Psoas muscle (tissue), 8 donors: ENCODE data around the gene FEZF2. TPM values are rescaled to one million over a fixed set of nuclear protein-coding genes. Genes with fewer than 3 reads are reported as not detected.
A peak's percentile ranks its signal among the peaks of the same experiment; 100 is the strongest.

Source experiments
- ATAC-seq, 4 donors: fragments of 200-7000 bp; cut with Tn5 transposase; one replicate each; pipeline ENCODE4 v1.9.1; 2020; ENCODE audit warnings: moderate library complexity in 3 of 4, mild to moderate bottlenecking in 2 of 4
- DNase-seq, 2 donors: peaks; one replicate each; pipeline ENCODE4 v3.0.0-alpha.2; 2020
- H3K27ac ChIP-seq: fragments of 200-600 bp; one replicate; pipeline ENCODE4 v1.8.0; 2022
- H3K27me3 ChIP-seq, 3 donors: fragments of 200-600 bp in 1 of 3; one replicate each; pipeline versions ENCODE4 v1.6.1 to v1.8.0; 2013 to 2022; ENCODE audit warnings: low read length in 2 of 3, mild to moderate bottlenecking in 2 of 3, moderate library complexity in 1 of 3; ENCODE audit not compliant: insufficient read depth in 3 of 3
- H3K36me3 ChIP-seq, 2 donors: fragments of 200-600 bp in 1 of 2; one replicate each; pipeline versions ENCODE4 v1.6.1 to v1.8.0; 2013 to 2022; ENCODE audit warnings: low read depth in 1 of 2, mild to moderate bottlenecking in 1 of 2, moderate library complexity in 1 of 2; ENCODE audit not compliant: insufficient read depth in 1 of 2
- H3K4me1 ChIP-seq: fragments of 200-600 bp; one replicate; pipeline ENCODE4 v1.8.0; 2022
- H3K4me3 ChIP-seq: fragments of 200-600 bp; one replicate; pipeline ENCODE4 v1.8.0; 2022; ENCODE audit warnings: mild to moderate bottlenecking
- H3K9me3 ChIP-seq: fragments of 200-600 bp; one replicate; pipeline ENCODE4 v1.8.0; 2022
- CTCF ChIP-seq: fragments of 200-600 bp; IDR thresholded peaks from one replicate; pipeline ENCODE4 v1.8.0; 2022; ENCODE audit warnings: antibody characterized with exemption
- WGBS, 3 donors: extraction: QIAGEN DNeasy Blood & Tissue Kit; methylation state at CpG; one replicate each; pipeline versions ENCODE4 v1.1.6 to v1.1.7; 2013; 5-methylcytosine and 5-hydroxymethylcytosine counted together
- intact Hi-C, 2 donors: fragments of 100-400 bp; cut with DNase I; formaldehyde crosslinking; loops; one replicate each; pipeline versions ENCODE4 v1.11.0 to v1.14.2; 2022
- polyA plus RNA-seq, 3 donors: library from polyadenylated mRNA; stranded (reverse); fragments of 200-250 nt; gene quantifications; one replicate each; pipeline ENCODE4 v1.2.3, GENCODE V29; 2013
- total RNA-seq, 4 donors: library from RNA; stranded (reverse); fragmentation: NEBNext Ultra II Directional in 2 of 4; extraction: Animal tissue kit (Norgen Biotek cat#: 25700) in 2 of 4; gene quantifications; one replicate each; pipeline versions ENCODE4 v1.2.1 to v1.2.4, GENCODE V29; 2021 to 2023
- donor health status: healthy with polysubstance abuse.
- donor health status: DM: no; HTN: no; CAD: no; lungs with moderate emphysema.
- donor health status: Bipolar disorder and iron deficiency.
- donor health status: healthy.
- donor health status: DM: yes; HTN: yes; CAD: no.
- donor health status: DM: no; HTN: no; CAD: no.
- donor health status: DM: no; HTN: no; CAD: no.
- donor health status: DM: yes; HTN: yes; CAD: no.

FEZF2 gene
- total and polyA plus RNA-seq, 7 donors = not detected

GRCh38 chr3:62368705-62369475 is 4.5 kb downstream of the FEZF2 start:
- no peaks in the 10 kb centered on the region for H3K36me3 ChIP-seq
- WGBS, 3 donors = 2 to 3% (median 2%) methylated on average over 57 to 58 of the region's 58 CpGs
- peak overlapping the region; percentile 63 for H3K4me3 ChIP-seq
- H3K9me3 ChIP-seq = no peaks in the 10 kb centered on the region
- DNase-seq = no peak
- peak; percentile 19 for TF ChIP-seq CTCF
- H3K27ac ChIP-seq = no peak overlapping the region
- peaks cover 2 to 87% (median 56%) of the 10 kb centered on the region in 3 donors for H3K27me3 ChIP-seq
- peaks cover 8% of the 10 kb centered on the region for H3K4me1 ChIP-seq
- intact Hi-C loops = no loop called here
- peak in 3 of 4 donors; percentile 40 to 70 (median 58) for ATAC-seq

- no peak for ATAC-seq
- TF ChIP-seq CTCF = no peak
- Histone ChIP-seq H3K4me1 (peaks cover 8% of the 10 kb centered on the region), H3K27me3 (peaks cover 2 to 84% (median 53%) of the 10 kb centered on the region in 3 donors), H3K4me3 (peak overlapping the region; percentile 63), H3K9me3 (no peaks in the 10 kb centered on the region), H3K36me3 (no peaks in the 10 kb centered on the region), H3K27ac (no peak overlapping the region)
- intact Hi-C loops = no loop called here
- WGBS, 3 donors = 5 to 6% (median 5%) methylated on average over 19 of the region's 19 CpGs
- no peak for DNase-seq
These were observed 5.1 kb downstream of the FEZF2 start for GRCh38 chr3:62368290-62368704.

GRCh38 chr3:62367763-62368195 is 5.6 kb downstream of the FEZF2 start:
- no peaks in the 10 kb centered on the region for H3K36me3 ChIP-seq
- no peak overlapping the region for H3K4me3 ChIP-seq
- peaks cover 5 to 84% (median 49%) of the 10 kb centered on the region in 3 donors for H3K27me3 ChIP-seq
- no peaks in the 10 kb centered on the region for H3K9me3 ChIP-seq
- WGBS, 3 donors = 2 to 6% (median 3%) methylated on average over 22 to 25 of the region's 25 CpGs
- H3K27ac ChIP-seq = no peak overlapping the region
- intact Hi-C loops = no loop called here
- no peak for DNase-seq
- H3K4me1 ChIP-seq = peaks cover 8% of the 10 kb centered on the region
- no peak for ATAC-seq
- TF ChIP-seq CTCF = no peak

- intact Hi-C loops = no loop called here
- Histone ChIP-seq H3K27me3 (peaks cover 7 to 73% (median 33%) of the 10 kb centered on the region in 3 donors), H3K4me1 (peaks cover 8% of the 10 kb centered on the region), H3K4me3 (no peak overlapping the region), H3K27ac (no peak overlapping the region), H3K9me3 (no peaks in the 10 kb centered on the region), H3K36me3 (no peaks in the 10 kb centered on the region)
- DNase-seq (no peak), ATAC-seq (no peak)
- TF ChIP-seq CTCF = no peak
- 23 to 34% (median 30%) methylated on average over 4 of the region's 4 CpGs for WGBS, 3 donors
These were observed 7.2 kb downstream of the FEZF2 start for GRCh38 chr3:62366126-62366484.
